H1 (cell line): ENCODE measurements around the gene TAB3.

ENCODE experiments used
- EGR1 ChIP-seq: IDR thresholded peaks from 2 replicates; pipeline ENCODE4 v1.6.1; 2011; ENCODE audit warnings: low read depth, low read length, borderline replicate concordance
- EZH2 ChIP-seq: fragments of 200-600 bp; sonication (generic); IDR thresholded peaks from 2 replicates; pipeline ENCODE4 v1.7.1; 2012; ENCODE audit warnings: low read depth, mild to moderate bottlenecking, moderate library complexity, low read length, inconsistent platforms; ENCODE audit not compliant: severe bottlenecking
- POLR2A ChIP-seq, 2 experiments: IDR thresholded peaks; 1 replicate in 1 of 2; 2 replicates in 1 of 2; pipeline ENCODE4 v1.6.1; 2011; ENCODE audit warnings: low read depth in 2 of 2, low read length in 2 of 2, mild to moderate bottlenecking in 2 of 2; ENCODE audit errors: control extremely low read depth in 1 of 2
- POLR2AphosphoS5 ChIP-seq: IDR thresholded peaks from 2 replicates; pipeline ENCODE4 v1.6.1; 2011; ENCODE audit warnings: low read depth, low read length
- RAD21 ChIP-seq, 2 experiments: IDR thresholded peaks in 1 of 2; conservative IDR thresholded peaks in 1 of 2; 2 replicates each; pipeline ENCODE4 v1.6.1; 2011; ENCODE audit warnings: low read depth in 2 of 2, low read length in 2 of 2, improper control_type of control experiment in 1 of 2, inconsistent platforms in 1 of 2, mild to moderate bottlenecking in 1 of 2, moderate library complexity in 1 of 2
- RFX5 ChIP-seq: IDR thresholded peaks from 2 replicates; pipeline ENCODE4 v1.6.1; 2011; ENCODE audit warnings: low read depth, low read length, improper control_type of control experiment, borderline replicate concordance
- SAP30 ChIP-seq: fragments of 300-600 bp; sonication (generic); IDR thresholded peaks from 2 replicates; pipeline ENCODE4 v1.7.1; 2012; ENCODE audit warnings: low read length, moderate library complexity, mild to moderate bottlenecking, inconsistent platforms; ENCODE audit not compliant: insufficient read depth, insufficient replicate concordance
- YY1 ChIP-seq: IDR thresholded peaks from 2 replicates; pipeline ENCODE4 v1.6.1; 2011; ENCODE audit warnings: low read depth, mild to moderate bottlenecking, low read length
- ZNF274 ChIP-seq: IDR thresholded peaks from 2 replicates; pipeline ENCODE4 v1.7.0; 2012; ENCODE audit warnings: low read length, borderline replicate concordance; ENCODE audit errors: extremely low read depth
- TF ChIP-seq, protein P1 (sequence below), 3 experiments: IDR thresholded peaks; 1 replicate in 2 of 3; 2 replicates in 1 of 3; pipeline versions ENCODE4 v1.5.1 to v1.6.1; 2011; ENCODE audit warnings: low read length in 3 of 3, mild to moderate bottlenecking in 3 of 3, inconsistent platforms in 2 of 3, low read depth in 1 of 3, moderate library complexity in 1 of 3; ENCODE audit not compliant: insufficient read depth in 1 of 3; ENCODE audit errors: control extremely low read depth in 1 of 3
- TF ChIP-seq, protein P2 (sequence below): IDR thresholded peaks from 2 replicates; pipeline ENCODE4 v1.6.1; 2012; ENCODE audit warnings: inconsistent platforms

DNA sequence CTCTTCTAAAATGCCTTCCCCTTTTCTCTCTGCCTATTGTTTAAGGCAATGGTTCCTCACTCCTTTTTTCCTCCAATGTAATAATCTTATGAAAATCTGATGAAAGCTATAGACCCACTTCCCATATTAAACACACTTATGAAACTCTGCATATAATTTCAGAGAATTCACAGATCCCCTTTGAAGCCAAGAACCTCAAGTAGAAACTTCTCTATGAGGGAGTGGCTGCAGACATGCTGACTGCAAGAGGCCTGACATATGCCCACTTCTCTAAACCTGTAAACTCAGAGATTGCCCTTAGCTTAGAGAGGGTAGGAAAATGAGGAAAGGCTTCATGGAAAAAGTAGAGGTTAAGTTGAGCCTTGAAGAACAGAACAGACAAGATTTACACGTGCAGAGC, 37.6 kb downstream of the TAB3 start:
- TF ChIP-seq, protein P1, sequence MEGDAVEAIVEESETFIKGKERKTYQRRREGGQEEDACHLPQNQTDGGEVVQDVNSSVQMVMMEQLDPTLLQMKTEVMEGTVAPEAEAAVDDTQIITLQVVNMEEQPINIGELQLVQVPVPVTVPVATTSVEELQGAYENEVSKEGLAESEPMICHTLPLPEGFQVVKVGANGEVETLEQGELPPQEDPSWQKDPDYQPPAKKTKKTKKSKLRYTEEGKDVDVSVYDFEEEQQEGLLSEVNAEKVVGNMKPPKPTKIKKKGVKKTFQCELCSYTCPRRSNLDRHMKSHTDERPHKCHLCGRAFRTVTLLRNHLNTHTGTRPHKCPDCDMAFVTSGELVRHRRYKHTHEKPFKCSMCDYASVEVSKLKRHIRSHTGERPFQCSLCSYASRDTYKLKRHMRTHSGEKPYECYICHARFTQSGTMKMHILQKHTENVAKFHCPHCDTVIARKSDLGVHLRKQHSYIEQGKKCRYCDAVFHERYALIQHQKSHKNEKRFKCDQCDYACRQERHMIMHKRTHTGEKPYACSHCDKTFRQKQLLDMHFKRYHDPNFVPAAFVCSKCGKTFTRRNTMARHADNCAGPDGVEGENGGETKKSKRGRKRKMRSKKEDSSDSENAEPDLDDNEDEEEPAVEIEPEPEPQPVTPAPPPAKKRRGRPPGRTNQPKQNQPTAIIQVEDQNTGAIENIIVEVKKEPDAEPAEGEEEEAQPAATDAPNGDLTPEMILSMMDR (IDR thresholded peaks at IDR 0.05; ENCODE audit: control extremely low read depth in 1 of 3, insufficient read depth in 1 of 3, low read depth in 1 of 3, low read length in 3 of 3), result no peak
- no peak for TF ChIP-seq POLR2A (IDR thresholded peaks at IDR 0.05; ENCODE audit: control extremely low read depth in 1 of 2, low read depth in 2 of 2, low read length in 2 of 2)
- TF ChIP-seq YY1, result no peak
- TF ChIP-seq RAD21 (IDR thresholded peaks at IDR 0.05 in 1 of 2, conservative IDR thresholded peaks at IDR 0.05 in 1 of 2; ENCODE audit: low read depth in 2 of 2, low read length in 2 of 2), result no peak
- TF ChIP-seq, protein P2, sequence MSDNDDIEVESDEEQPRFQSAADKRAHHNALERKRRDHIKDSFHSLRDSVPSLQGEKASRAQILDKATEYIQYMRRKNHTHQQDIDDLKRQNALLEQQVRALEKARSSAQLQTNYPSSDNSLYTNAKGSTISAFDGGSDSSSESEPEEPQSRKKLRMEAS, result no peak
- TF ChIP-seq ZNF274, result no peak
- no peak for TF ChIP-seq POLR2AphosphoS5
- TF ChIP-seq SAP30, result no peak
- no peak for TF ChIP-seq EGR1
- no peak for TF ChIP-seq RFX5
- no peak for TF ChIP-seq EZH2
